GM19467 (cell line): ENCODE measurements around the gene TCF25.
A peak's percentile ranks its signal among the peaks of the same experiment; 100 is the strongest.

Experiments used
- ATAC-seq: cut with Tn5 transposase; IDR thresholded peaks from one replicate; pipeline ENCODE4 v1.9.1; 2021; ENCODE audit warnings: mild to moderate bottlenecking, moderate library complexity; ENCODE audit not compliant: unreplicated experiment

TCF25 gene

DNA sequence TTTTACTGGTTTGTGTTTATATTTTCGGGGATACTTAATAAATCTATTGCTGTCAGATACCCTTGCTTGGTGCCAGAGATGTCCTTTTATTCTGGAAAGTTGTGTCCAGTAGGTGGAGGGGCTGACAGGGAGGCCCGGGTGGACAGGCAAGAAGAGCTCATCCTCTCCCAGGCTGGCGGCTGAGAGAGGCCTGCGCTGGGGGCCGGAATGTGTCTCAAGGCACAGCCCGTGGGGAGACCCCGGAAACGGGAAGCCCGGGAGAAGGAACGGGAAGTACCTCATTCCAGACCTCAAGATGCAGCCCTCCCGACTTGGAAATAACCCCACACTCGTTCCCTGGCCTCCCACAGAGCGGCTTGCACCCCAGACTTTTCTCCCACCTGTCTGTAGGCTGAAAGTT lies 62.6 kb downstream of the TCF25 start:
- no peak for ATAC-seq

DNA sequence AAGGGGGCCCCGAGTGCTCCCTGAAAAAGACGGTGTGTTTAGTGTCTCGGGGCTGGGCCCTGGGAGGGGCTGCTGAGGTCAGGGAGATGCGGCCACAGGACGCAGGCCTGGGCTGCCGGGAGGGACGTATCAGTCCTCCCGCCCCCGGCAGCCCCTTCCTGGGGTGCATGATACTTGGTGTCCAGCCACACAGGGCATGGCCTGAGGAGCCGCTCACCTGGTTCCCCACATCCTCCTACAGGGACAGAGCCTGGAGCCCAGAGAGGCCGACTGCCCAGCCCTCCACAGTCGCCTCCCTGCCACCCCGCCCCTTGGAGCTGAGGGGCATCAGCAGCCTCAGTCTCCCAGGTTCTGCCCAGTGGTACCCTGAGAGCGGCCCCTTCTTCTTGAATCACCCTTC lies 63.1 kb downstream of the TCF25 start:
- no peak for ATAC-seq

DNA sequence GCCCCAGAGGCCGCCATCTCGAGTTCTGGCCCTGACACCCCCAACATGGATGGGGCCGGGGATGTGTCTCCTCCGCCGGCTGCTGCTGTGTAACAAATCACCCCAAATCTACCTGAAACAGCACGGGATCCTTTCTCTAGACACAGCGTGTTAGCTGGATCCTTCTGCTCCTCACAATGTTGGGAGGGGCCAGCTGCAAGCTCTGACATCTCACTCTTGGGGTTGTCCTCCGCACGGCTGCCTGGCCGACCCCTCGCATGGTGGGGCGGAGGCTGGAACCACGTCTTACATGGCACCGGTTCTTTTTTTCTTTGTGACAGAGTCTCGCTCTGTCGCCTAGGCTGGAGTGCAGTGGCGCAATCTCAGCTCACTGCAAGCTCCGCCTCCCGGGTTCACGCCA lies 63.6 kb downstream of the TCF25 start:
- no peak for ATAC-seq

DNA sequence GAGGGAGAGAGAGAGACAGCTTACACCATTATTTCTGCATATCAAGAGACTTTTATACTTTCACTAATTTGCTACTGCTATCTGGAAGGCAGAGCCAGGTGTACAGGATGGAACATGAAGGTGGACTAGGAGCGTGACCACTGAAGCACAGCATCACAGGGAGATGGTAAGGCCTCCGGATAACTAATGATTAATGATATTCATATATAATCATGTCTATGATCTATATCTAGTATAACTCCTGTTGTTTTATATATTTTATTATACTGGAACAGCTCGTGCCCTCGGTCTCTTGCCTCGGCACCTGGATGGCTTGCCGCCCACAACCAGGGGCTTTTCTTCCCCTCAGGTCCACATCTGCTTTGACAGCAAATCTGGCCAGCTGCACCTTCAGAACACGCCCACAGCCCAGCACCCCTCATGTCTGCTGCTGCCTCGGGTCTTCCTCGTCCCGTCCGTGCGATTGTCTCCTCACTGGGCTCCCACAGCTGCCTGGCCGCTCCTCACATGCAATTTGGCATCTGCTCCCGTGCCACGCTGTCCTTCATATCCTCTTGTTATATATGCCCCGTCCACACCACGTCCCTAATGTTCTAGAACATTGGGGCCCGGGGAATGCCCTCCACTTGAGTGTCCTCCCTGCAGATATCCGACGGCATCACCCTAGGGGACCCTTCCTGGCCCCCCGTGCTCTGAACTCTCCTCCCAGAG lies 64.9 kb downstream of the TCF25 start:
- no peak for ATAC-seq

DNA sequence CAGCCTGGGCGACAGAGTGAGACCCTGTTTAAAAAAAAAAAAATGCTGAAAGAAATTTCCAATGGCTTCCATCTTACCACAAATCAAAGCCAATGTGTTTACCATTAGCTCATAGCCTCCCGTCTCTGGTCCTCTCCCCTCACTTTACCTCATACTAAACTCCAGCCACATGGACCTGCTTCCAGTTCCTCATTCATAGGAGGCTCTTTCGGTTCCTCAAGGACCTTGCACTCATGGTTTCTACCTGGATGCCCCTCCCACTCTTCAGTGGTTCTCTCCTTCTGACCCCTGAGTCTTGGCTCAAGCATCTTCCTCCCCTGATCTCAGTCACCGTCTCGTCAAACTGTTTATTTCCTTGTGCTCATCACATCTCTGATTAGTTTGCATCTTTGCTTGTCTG lies 71.4 kb downstream of the TCF25 start:
- no peak for ATAC-seq

DNA sequence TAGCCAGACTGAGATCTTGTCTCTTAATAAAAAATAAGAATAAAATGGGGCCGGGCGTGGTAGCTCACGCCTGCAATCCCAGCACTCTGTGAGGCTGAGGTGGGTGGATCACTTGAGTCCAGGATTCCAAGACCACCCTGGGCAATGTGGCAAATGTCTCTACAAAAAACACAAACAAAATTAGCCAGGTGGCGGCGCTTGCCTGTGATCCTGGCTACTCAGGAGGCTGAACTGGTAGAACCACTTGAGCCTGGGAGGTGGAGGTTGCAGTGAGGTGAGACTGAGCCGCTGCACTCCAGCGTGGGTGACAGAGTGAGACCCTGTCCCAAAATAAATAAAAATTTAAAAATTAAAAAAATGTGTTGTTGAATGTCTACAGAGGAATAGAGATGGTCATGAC lies 72.3 kb downstream of the TCF25 start:
- no peak for ATAC-seq

DNA sequence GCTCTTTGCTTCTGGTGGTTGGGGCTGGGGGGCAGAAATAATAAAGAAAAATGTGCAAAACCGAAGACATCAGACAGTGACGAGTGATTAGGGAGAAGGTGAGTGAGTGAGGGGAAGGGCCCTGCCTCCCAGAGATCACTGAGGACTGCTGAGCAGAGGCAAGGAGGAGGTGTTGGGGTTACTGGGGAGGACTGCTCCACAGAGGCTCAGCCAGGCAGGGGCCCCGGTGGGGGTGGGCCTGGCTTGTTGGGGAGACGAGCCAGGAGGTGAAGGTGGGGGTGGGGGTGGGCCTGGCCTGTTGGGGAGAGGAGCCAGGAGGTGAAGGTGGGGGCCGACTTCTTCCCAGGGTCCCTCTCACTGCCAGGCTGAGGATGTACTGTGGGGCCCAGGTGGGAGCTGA lies 73.1 kb downstream of the TCF25 start:
- no peak for ATAC-seq

DNA sequence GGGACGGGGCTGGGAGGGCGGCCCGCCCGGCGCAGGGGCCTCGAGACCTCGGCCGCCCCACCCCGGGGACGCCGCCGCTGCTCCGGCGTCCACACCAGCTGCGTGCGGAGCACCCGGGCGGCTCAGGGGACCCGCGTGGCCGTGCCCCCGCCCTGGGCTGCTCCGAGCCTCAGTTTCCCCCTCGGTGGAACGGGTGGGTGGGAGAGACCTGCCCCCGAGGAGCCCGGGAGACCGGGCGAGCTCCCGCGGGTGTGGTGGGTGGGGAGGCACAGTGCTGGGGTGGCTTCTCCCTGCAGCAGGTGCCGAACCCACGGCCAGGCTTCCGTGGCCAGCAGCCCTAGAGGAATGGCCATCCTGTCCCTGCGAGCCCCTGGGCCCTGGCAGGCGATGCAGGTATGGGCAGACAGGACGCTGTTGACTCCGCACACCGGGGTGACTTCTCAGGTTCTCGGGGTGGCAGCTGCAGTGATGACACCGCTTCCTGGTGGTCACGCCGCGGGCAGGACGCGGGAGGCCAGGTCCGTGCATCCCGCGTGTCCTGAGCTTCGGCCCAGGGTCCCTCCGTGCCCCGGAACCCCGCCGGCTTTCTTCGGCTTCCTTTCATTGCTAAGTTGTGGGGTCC lies 75.8 kb downstream of the TCF25 start:
- ATAC-seq: no peak

DNA sequence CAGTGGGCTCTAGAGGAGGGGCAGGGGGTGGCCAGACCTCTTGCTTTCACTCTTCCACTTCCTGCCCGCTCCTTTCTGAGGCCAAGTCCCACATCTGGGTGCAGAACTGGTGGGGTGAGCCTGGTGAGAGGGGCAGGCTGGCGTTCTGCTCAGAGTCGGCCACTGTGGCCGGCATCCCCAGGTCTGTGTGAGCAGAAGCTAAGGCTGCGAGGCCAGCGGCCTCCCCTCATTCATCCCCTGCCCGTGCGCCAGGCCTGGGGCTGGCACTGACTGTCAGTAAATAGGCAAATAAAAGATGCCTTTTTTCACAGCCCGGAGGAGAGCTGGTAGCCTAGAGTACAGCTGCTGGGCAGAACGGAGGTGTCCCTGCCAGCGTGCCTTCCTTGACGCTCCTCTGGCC lies 76.4 kb downstream of the TCF25 start:
- ATAC-seq: no peak

DNA sequence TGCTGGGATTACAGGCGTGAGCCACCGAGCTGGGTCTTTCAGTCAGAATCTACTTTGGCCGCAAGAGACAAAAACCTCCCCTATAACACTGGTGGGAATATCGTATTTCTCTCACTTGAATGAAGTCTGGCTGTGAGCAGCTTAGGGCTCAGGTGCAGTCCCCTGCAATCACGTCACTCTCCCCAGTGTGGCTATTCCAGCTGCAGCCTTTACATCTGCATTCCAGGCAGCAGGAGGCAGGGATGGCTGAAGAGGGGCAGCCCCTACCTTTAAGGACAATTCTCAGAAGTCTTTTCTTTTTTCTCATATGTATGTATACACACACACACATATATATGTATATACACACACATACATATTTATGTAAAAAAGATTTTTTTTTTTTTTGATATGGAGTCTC lies 78.1 kb downstream of the TCF25 start:
- ATAC-seq: no peak

DNA sequence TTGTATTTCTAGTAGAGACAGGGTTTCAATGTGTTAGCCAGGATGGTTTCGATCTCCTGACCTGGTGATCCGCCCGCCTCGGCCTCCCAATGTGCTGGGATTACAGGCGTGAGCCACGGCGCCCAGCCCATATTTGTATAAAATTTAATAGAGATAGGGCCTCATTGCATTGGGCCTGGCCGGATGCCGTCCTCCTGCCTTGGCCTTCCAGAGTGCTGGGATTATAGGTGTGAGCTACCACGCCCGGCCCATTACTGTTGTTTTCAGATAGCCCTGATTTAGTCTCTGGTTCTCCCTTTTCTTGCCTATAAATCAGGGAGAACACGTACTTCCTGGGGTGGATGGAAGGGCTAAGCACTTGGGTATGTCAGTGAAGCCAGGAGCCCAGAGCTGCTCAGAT lies 78.7 kb downstream of the TCF25 start:
- no peak for ATAC-seq

DNA sequence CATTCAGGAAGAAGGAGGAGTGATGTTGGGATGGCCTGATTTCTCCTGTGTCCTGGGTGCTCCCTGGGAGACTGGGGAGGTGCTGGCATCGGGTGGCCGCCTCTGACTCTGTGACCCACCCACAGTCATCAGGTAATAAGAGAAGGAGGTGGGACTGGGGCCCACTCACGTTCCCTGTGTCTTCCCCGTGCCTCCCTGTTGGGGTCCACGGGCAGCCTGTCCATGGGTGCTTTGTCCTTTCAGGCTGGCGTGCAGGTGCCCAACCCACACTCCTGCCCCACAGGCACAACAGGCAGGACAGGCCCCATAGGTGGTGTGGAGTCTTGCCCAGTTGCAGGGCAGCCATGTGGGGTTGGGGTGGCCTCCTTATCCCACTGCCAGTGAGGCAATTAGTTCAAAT lies 79.2 kb downstream of the TCF25 start:
- no peak for ATAC-seq

DNA sequence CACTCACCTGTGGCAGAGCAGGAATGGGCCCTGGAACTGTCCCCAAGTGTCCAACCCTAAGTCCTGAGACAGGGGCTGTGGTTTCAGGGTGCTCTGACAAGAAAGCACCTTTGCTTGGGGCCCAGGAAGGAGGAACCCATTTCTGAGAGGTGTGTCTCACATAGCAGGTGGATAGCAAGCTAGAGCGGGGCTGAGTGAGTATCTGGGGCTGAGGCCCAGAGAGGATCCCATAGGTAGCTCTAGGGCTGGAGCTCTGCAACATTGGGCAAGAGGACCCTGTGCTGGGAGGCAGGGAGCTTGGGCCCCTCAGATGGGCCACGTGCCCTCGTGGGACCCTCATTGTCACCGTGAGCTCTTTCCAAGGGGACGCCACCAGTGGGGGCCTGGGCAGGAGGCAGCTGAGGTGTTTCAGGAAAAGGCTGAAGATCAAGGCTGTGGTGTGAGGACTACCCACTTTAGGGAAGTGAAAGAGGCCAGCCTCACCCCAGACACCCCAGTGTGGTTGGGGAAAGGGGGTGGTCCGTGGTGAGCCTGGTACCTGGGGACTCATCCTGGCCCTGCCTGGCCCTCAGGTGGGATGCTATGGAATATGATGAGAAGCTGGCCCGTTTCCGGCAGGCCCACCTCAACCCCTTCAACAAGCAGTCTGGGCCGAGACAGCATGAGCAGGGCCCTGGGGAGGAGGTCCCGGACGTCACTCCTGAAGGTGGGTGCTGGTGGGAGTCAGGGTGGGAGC lies 80.4 kb downstream of the TCF25 start:
- ATAC-seq: peak; percentile 50

DNA sequence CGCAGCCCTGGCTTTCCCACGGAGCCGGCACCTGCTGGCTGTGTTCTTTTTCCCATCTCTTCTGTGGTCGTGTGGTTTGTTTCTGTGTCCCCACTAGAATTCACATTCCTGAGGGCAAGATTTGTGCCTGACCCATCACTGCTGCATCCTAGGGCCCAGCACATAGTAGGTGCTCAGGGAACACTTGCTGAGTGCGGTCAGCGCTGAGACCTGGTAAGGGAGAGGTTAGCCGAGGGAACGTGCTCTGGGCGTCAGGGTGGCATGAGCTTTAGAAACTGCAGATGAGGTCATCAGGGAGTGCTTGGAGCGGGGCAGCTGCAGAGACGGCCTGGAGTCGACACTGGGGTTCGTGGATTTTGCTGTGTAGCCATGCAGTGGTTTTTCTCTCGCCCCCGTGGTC lies 81.1 kb downstream of the TCF25 start:
- ATAC-seq: no peak

DNA sequence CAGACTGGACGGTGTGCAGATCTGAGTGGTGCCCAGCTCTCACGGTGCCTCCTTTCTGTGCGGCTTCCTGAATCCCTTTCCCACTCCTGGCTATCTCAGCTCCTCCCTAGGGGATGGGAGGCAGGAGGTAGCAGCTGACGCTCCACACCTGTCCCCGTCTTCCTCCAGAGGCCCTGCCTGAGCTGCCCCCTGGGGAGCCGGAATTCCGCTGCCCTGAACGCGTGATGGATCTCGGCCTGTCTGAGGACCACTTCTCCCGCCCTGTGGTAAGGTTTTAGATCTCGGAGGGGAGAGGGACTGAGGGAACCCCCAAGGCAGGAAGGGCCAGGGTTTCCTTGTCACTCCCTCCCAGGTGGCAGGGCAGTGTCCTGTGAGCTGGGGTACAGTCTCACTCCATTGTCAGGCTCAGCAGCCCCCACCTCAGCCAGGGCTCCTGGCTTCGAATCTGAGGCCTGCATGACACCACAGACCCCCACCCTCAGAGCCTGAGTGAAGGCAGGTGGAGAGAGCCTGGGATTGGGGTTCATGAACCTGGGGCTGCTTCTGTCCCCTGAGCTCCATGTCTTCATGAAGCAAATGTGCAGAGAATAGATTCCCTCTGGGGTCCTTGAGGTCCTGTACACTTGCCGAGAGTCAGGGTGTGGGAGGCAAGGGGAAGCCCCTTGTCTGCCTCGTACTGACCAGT lies 81.8 kb downstream of the TCF25 start:
- ATAC-seq: no peak

DNA sequence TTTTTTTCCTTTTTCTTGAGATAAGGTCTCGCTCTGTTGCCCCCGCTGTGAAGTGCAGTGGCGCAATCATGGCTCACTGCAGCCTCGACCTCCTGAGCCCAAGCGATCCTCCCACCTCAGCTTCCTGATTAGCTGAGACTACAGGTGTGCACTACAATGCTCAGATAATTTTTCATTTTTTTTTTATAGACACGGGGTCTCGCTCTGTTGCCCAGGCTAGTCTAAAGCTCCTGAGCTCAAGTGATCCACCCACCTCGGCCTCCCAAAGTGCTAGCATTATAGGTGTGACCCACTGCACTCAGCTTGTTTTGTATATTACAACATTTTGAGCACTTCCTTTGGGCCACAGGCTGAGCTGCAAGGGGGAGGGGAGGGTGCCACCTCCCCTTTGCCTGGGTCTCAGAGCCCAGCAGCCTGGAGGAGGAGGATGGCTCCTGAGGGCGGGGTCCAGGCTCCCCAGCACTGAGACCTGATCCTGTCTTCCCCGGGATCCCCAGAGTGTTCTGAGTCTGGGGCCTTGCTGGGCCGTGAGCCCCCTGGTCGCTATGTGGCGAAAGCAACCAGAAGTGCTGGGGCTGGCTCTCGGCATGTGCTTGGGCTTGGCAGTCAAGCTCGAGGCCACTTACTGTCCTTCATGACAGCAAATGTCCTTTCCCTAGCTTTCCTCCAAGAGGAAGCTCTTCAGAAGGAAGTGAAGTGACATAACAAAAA lies 83.3 kb downstream of the TCF25 start:
- no peak for ATAC-seq

DNA sequence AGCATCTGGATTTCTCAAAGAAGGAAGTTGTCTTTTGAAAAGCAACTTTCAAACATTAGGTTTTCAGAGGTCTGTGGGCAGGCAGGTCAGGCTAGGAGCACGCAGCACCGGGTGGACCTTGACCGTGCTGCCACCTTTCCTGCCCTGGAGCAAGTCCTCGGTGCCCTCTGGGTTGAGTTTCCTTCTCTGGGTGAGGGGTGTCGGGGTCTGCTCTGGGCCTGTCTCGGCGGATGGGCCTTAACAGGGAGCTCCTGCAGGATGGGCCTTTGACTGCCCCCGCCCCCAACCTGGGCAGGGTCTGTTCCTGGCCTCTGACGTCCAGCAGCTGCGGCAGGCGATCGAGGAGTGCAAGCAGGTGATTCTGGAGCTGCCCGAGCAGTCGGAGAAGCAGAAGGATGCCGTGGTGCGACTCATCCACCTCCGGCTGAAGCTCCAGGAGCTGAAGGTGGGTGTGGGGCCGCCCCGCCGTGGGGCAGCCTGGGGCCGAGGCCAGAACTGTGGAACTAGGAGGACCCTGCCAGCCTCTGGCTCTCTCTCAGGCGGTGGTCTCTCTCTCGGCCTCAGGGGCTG lies 83.9 kb downstream of the TCF25 start:
- ATAC-seq: no peak

DNA sequence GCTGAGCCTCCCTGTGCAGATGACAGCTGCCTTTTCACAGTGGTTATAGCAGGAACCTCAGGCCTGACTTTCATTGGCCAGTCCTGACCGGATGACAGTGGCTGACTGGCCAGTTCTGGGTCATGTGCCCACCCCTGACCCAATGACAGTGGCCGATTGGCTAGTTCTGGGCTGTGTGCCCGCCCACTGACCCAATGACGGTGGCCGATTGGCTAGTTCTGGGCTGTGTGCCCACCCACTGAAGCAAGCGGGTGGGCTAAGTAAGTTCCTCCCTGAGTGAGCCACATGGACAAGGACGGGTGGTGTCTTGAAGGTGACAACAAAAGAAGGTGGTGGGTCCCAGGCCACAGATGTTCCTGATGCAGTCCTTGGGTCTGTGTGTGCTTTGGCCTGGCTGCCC lies 84.7 kb downstream of the TCF25 start:
- ATAC-seq: no peak

DNA sequence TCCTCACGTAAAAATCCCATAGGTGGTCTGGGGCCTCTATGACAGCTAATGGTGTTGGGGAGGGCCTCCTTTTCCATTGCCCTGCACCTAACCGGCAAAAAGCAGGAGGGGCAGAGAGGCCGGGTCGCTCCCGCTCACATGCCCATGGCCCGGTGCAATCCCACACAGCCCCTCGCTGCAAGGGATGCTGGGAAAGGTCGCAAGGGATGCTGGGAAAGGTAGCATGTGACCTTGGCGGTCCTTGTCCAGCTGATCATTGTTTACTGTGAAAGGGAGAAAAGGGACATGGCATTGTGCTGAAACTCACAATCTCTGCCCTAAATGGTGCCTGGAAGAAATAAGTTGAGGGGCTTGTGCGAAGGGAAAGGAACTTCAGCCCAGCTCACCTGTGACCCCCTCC lies 85.2 kb downstream of the TCF25 start:
- ATAC-seq: no peak

DNA sequence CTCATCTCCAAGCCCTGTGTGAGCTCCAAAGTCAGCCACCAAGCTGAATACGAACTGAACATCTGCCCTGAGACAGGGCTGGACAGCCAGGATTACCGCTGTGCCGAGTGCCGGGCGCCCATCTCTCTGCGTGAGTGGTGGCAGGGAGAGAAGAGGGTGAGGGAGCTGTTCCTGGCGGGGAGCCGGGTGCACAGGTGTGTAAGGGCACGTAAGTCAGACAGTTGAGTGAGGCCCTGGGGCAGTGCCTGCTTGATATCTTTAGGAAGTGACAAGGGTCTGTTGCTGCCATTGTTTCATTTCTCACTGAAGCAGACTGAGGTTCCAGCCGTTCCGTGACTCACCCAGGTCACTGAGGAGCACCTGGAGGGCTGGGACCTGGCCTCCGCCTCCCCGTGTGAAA lies 87.6 kb downstream of the TCF25 start:
- ATAC-seq: no peak
